ENCODE data around the gene DHH. TPM values are rescaled to one million over a fixed set of nuclear protein-coding genes. Genes with fewer than 3 reads are reported as not detected.

DHH gene
- total and polyA plus RNA-seq, 10 of the 15 experiments (the other 5 are each of a cell fraction or from before 2014, with no cell fraction given): 0.01 TPM; not detected in 9

DNA sequence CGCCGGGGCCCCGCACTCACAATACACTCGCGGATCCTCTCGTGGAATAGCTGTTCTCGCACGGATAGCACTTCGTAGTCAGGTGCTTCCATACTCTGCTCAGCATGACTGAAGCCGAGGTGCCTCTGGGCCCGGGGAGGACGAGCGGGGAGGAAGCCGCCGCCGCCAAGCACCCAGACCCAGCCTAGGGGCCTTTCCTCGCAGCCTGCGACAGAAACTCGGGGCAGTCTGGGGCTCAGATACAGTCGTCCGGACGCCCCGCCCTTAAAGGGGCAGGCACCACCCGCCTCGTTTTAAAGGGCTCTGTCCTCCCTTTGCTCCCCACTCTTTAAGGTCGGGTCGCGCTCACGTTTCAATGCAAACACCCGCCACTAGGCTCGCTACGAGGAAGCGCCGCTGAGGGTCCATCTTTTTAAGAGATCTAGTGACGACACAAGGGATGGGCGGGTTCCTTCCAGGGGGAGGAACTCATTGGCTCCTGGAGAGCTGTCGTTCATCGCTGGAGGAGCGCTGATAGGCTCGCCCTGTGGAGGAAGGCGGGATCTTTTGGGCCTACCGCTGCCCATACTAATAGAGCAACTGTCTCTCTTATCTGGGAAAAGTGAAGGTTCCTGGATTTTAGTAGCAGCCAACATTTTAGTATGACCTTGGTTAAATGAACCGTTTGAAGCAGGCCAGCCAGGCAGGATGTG, 16.0 kb upstream of the DHH start, which contains the start of gene LMBR1L (continued):
- peak; percentile 95 for TF ChIP-seq NFYB (IDR thresholded peaks at IDR 0.05; ENCODE audit: insufficient read depth, low read depth, low read length)
- no peak for TF ChIP-seq SIN3A (IDR thresholded peaks at IDR 0.05; ENCODE audit: low read depth, low read length)
- no peak for TF ChIP-seq NFIC (IDR thresholded peaks at IDR 0.05; ENCODE audit: low read depth, low read length)
- no peak for TF ChIP-seq NFXL1 (IDR thresholded peaks at IDR 0.05; ENCODE audit: borderline replicate concordance)
- no peak for TF ChIP-seq SMC3 (IDR thresholded peaks at IDR 0.05; ENCODE audit: borderline replicate concordance, low read length)
- TF ChIP-seq TCF3 (IDR thresholded peaks at IDR 0.05; ENCODE audit: borderline replicate concordance, insufficient read depth, low read depth, low read length): no peak
- peak; percentile 47 for TF ChIP-seq SMARCA5 (IDR thresholded peaks at IDR 0.05)
- peak; percentile 61; the same call in 1 of the 2 replicates for TF ChIP-seq SPI1 (IDR thresholded peaks at IDR 0.05; ENCODE audit: borderline replicate concordance, insufficient read depth, low read depth, low read length)
- TF ChIP-seq FOXK2 (IDR thresholded peaks at IDR 0.05): no peak
- TF ChIP-seq NFYA (IDR thresholded peaks at IDR 0.05; ENCODE audit: borderline replicate concordance, low read depth, low read length): peak; percentile 45
- TF ChIP-seq ZSCAN29 (IDR thresholded peaks at IDR 0.05): no peak
- TF ChIP-seq, protein P1, sequence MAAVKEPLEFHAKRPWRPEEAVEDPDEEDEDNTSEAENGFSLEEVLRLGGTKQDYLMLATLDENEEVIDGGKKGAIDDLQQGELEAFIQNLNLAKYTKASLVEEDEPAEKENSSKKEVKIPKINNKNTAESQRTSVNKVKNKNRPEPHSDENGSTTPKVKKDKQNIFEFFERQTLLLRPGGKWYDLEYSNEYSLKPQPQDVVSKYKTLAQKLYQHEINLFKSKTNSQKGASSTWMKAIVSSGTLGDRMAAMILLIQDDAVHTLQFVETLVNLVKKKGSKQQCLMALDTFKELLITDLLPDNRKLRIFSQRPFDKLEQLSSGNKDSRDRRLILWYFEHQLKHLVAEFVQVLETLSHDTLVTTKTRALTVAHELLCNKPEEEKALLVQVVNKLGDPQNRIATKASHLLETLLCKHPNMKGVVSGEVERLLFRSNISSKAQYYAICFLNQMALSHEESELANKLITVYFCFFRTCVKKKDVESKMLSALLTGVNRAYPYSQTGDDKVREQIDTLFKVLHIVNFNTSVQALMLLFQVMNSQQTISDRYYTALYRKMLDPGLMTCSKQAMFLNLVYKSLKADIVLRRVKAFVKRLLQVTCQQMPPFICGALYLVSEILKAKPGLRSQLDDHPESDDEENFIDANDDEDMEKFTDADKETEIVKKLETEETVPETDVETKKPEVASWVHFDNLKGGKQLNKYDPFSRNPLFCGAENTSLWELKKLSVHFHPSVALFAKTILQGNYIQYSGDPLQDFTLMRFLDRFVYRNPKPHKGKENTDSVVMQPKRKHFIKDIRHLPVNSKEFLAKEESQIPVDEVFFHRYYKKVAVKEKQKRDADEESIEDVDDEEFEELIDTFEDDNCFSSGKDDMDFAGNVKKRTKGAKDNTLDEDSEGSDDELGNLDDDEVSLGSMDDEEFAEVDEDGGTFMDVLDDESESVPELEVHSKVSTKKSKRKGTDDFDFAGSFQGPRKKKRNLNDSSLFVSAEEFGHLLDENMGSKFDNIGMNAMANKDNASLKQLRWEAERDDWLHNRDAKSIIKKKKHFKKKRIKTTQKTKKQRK (IDR thresholded peaks at IDR 0.05; ENCODE audit: low read depth, low read length): peak; percentile 66
- no peak for TF ChIP-seq SREBF2 (IDR thresholded peaks at IDR 0.05; ENCODE audit: low read length)
- no peak for TF ChIP-seq ZNF274 (IDR thresholded peaks at IDR 0.05; ENCODE audit: insufficient read depth, insufficient read length)
- no peak for TF ChIP-seq ZBED1 (IDR thresholded peaks at IDR 0.05; ENCODE audit: borderline replicate concordance)
- TF ChIP-seq RELA (IDR thresholded peaks at IDR 0.05; ENCODE audit: borderline replicate concordance, partially characterized antibody): no peak
- TF ChIP-seq, protein P2, sequence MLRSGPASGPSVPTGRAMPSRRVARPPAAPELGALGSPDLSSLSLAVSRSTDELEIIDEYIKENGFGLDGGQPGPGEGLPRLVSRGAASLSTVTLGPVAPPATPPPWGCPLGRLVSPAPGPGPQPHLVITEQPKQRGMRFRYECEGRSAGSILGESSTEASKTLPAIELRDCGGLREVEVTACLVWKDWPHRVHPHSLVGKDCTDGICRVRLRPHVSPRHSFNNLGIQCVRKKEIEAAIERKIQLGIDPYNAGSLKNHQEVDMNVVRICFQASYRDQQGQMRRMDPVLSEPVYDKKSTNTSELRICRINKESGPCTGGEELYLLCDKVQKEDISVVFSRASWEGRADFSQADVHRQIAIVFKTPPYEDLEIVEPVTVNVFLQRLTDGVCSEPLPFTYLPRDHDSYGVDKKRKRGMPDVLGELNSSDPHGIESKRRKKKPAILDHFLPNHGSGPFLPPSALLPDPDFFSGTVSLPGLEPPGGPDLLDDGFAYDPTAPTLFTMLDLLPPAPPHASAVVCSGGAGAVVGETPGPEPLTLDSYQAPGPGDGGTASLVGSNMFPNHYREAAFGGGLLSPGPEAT (IDR thresholded peaks at IDR 0.05; ENCODE audit: low read depth): no peak; the same call in none of the 2 replicates
- TF ChIP-seq SUZ12 (IDR thresholded peaks at IDR 0.05; ENCODE audit: unreplicated experiment): no peak
- no peak for TF ChIP-seq KDM1A (IDR thresholded peaks at IDR 0.05; ENCODE audit: borderline replicate concordance)
- no peak for TF ChIP-seq ZNF622 (IDR thresholded peaks at IDR 0.05)
- no peak for TF ChIP-seq EGR1 (IDR thresholded peaks at IDR 0.05; ENCODE audit: borderline replicate concordance in 1 of 2, low read depth in 2 of 2, low read length in 2 of 2)
- TF ChIP-seq MTA2 (IDR thresholded peaks at IDR 0.05; ENCODE audit: low read depth): no peak
- peak; percentile 82 for TF ChIP-seq POLR2AphosphoS5 (IDR thresholded peaks at IDR 0.05; ENCODE audit: low read length)
- TF ChIP-seq YY1 (IDR thresholded peaks at IDR 0.05; ENCODE audit: low read depth, low read length): peak; percentile 87
- TF ChIP-seq STAT1 (conservative IDR thresholded peaks at IDR 0.05): no peak
- TF ChIP-seq SREBF1 (IDR thresholded peaks at IDR 0.05; ENCODE audit: low read length): no peak
- peak; percentile 92 for TF ChIP-seq CREB1 (IDR thresholded peaks at IDR 0.05; ENCODE audit: low read depth)
- TF ChIP-seq EED (IDR thresholded peaks at IDR 0.05; ENCODE audit: low read depth): no peak
- TF ChIP-seq KLF5 (IDR thresholded peaks at IDR 0.05; ENCODE audit: partially characterized antibody): peak; percentile 72
- no peak for TF ChIP-seq SIX5 (IDR thresholded peaks at IDR 0.05; ENCODE audit: low read depth, low read length, severe bottlenecking)
